ENCODE data around the gene LINC01488. TPM values are rescaled to one million over a fixed set of nuclear protein-coding genes. Genes with fewer than 3 reads are reported as not detected.

The LINC01488 gene
- not detected for total RNA-seq

GRCh38 chr11:69481393-69481844 is at the start of gene LINC01488:
Gene LINC01488, plus strand, starts transcription at chr11:69481663.

Other genes starting within 250 kb of the LINC01488 start
- 2.0 TPM for gene MYEOV, start 187.5 kb upstream of the LINC01488 start, total RNA-seq
- 233 TPM for gene CCND1, start 159.5 kb downstream of the LINC01488 start, total RNA-seq
- 15.5 TPM for gene LTO1, start 193.7 kb downstream of the LINC01488 start, total RNA-seq
- 0.70 TPM for gene FGF19, start 222.4 kb downstream of the LINC01488 start, total RNA-seq